Muscle layer of duodenum (tissue), 2 donors: ENCODE data around the gene PSMD8.

Experiments used
- H3K27ac ChIP-seq: one replicate; pipeline ENCODE4 v1.7.0; 2013; ENCODE audit warnings: mild to moderate bottlenecking, low read length
- H3K27me3 ChIP-seq: one replicate; pipeline ENCODE4 v1.7.0; 2013; ENCODE audit warnings: low read depth, mild to moderate bottlenecking, control low read depth, low read length
- H3K36me3 ChIP-seq, 2 donors: one replicate each; pipeline ENCODE4 v1.7.0; 2013; ENCODE audit warnings: low read length in 2 of 2, control low read depth in 1 of 2, mild to moderate bottlenecking in 1 of 2; ENCODE audit not compliant: insufficient read depth in 2 of 2, control insufficient read depth in 1 of 2
- H3K4me1 ChIP-seq, 2 donors: one replicate each; pipeline ENCODE4 v1.7.0; 2013; ENCODE audit warnings: low read length in 2 of 2, mild to moderate bottlenecking in 2 of 2, control low read depth in 1 of 2, moderate library complexity in 1 of 2; ENCODE audit not compliant: insufficient read depth in 2 of 2, control insufficient read depth in 1 of 2
- H3K4me3 ChIP-seq, 2 donors: one replicate each; pipeline ENCODE4 v1.7.0; 2013; ENCODE audit warnings: low read length in 2 of 2, low read depth in 1 of 2, mild to moderate bottlenecking in 1 of 2
- H3K9me3 ChIP-seq, 2 donors: one replicate each; pipeline ENCODE4 v1.7.0; 2013; ENCODE audit warnings: low read length in 2 of 2, control low read depth in 1 of 2, mild to moderate bottlenecking in 1 of 2; ENCODE audit not compliant: control insufficient read depth in 1 of 2
- donor health status: healthy.

Gene PSMD8

GRCh38 chr19:38388349-38389100 is 14.2 kb downstream of the PSMD8 start, which contains the start of gene SPRED3:
Gene SPRED3 (plus strand): TSS chr19:38388697. CDS start chr19:38390303, 1,606 bp downstream.
- H3K27ac ChIP-seq, result peak within 1 kb of the TSS; percentile 8
- peak within 1 kb of the TSS; percentile 60 to 71 for H3K4me3 ChIP-seq
- H3K9me3 ChIP-seq, result no peaks in the 10 kb centered on the region
- peaks cover 4% of the 10 kb centered on the region for H3K27me3 ChIP-seq
- H3K36me3 ChIP-seq, result peaks cover 8 to 17% of the 10 kb centered on the region in 2 donors
- H3K4me1 ChIP-seq, result peaks cover 3 to 28% of the 10 kb centered on the region in 2 donors

- H3K36me3 ChIP-seq, result peaks cover under 1 to 9% of the 10 kb centered on the region in 2 donors
- no peaks in the 10 kb centered on the region for H3K9me3 ChIP-seq
- H3K4me3 ChIP-seq, result peak overlapping the region; percentile 37 to 71
- peaks cover 9% of the 10 kb centered on the region for H3K27me3 ChIP-seq
- H3K27ac ChIP-seq, result peak overlapping the region; percentile 8
- H3K4me1 ChIP-seq, result peaks cover 3 to 28% of the 10 kb centered on the region in 2 donors
These were observed 14.9 kb downstream of the PSMD8 start for GRCh38 chr19:38389101-38389925.

- Histone ChIP-seq H3K27me3 (peaks cover 18% of the 10 kb centered on the region), H3K27ac (no peak overlapping the region), H3K9me3 (no peaks in the 10 kb centered on the region), H3K4me3 (no peak overlapping the region), H3K4me1 (peaks cover 3 to 28% of the 10 kb centered on the region in 2 donors), H3K36me3 (no peaks in the 10 kb centered on the region)
These were observed 15.9 kb downstream of the PSMD8 start for GRCh38 chr19:38389957-38390924.

GRCh38 chr19:38391911-38392464 is 17.6 kb downstream of the PSMD8 start:
- Histone ChIP-seq H3K9me3 (no peaks in the 10 kb centered on the region), H3K27ac (no peak overlapping the region), H3K36me3 (no peaks in the 10 kb centered on the region), H3K4me3 (no peak overlapping the region), H3K27me3 (peaks cover 19% of the 10 kb centered on the region), H3K4me1 (peaks cover 3 to 20% of the 10 kb centered on the region in 2 donors)

DNA sequence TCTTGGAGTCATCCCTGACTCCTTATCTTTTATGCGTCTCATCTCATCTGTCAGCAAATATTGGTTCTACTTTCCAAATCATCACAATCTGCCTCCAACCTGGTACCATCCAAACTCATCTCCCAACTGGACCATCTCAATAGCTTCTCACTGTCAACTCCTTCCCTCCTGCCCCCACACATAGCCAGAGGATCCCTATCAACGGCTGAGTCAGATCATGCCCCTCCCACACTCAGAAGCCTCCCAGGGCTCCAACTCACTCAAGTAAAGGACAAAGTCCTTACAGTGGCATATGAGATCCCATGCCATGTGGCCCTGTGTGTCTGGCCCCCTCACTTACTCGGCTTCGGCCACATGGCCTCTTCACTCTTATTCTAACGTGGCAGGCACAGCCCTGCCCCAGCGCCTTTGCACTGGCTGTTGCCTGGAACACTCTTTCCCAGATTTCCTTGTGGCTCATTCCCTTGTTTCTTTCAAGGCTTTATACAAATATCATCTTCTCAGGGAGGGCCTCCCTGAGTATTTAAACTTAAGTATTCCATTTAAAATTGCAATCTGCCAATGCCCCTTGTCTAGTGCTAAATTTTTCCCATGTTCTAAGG is 18.4 kb downstream of the PSMD8 start:
- Histone ChIP-seq H3K9me3 (no peaks in the 10 kb centered on the region), H3K27me3 (peaks cover 23% of the 10 kb centered on the region), H3K27ac (no peak overlapping the region), H3K4me3 (no peak overlapping the region), H3K36me3 (no peaks in the 10 kb centered on the region), H3K4me1 (peaks cover 0 to 15% of the 10 kb centered on the region in 2 donors)

- no peaks in the 10 kb centered on the region for H3K36me3 ChIP-seq
- H3K27me3 ChIP-seq, result peaks cover 19% of the 10 kb centered on the region
- no peaks in the 10 kb centered on the region for H3K9me3 ChIP-seq
- no peak overlapping the region for H3K4me3 ChIP-seq
- H3K4me1 ChIP-seq, result no peaks in the 10 kb centered on the region
- H3K27ac ChIP-seq, result no peak overlapping the region
These were observed 20.1 kb downstream of the PSMD8 start for GRCh38 chr19:38394488-38394887.

GRCh38 chr19:38395381-38396114 is 21.2 kb downstream of the PSMD8 start:
- Histone ChIP-seq H3K27me3 (peaks cover 27% of the 10 kb centered on the region), H3K4me1 (no peaks in the 10 kb centered on the region), H3K27ac (no peak overlapping the region), H3K4me3 (no peak overlapping the region), H3K36me3 (no peaks in the 10 kb centered on the region), H3K9me3 (no peaks in the 10 kb centered on the region)

- no peak overlapping the region for H3K4me3 ChIP-seq
- no peaks in the 10 kb centered on the region for H3K4me1 ChIP-seq
- no peaks in the 10 kb centered on the region for H3K36me3 ChIP-seq
- peaks cover 24% of the 10 kb centered on the region for H3K27me3 ChIP-seq
- no peaks in the 10 kb centered on the region for H3K9me3 ChIP-seq
- no peak overlapping the region for H3K27ac ChIP-seq
These were observed 24.7 kb downstream of the PSMD8 start for GRCh38 chr19:38399081-38399480.

GRCh38 chr19:38399537-38399936 is 25.2 kb downstream of the PSMD8 start:
- H3K4me3 ChIP-seq, result no peak overlapping the region
- H3K27ac ChIP-seq, result no peak overlapping the region
- peaks cover 20% of the 10 kb centered on the region for H3K27me3 ChIP-seq
- no peaks in the 10 kb centered on the region for H3K4me1 ChIP-seq
- no peaks in the 10 kb centered on the region for H3K9me3 ChIP-seq
- H3K36me3 ChIP-seq, result no peaks in the 10 kb centered on the region

- Histone ChIP-seq H3K27me3 (peaks cover 12% of the 10 kb centered on the region), H3K4me3 (no peak overlapping the region), H3K9me3 (no peaks in the 10 kb centered on the region), H3K4me1 (no peaks in the 10 kb centered on the region), H3K36me3 (peaks cover 4 to 8% of the 10 kb centered on the region in 2 donors), H3K27ac (no peak overlapping the region)
These were observed 26.0 kb downstream of the PSMD8 start for GRCh38 chr19:38400361-38400760.
